AG20443 (cell line): ENCODE data around the gene DACT3.
A peak's percentile ranks its signal among the peaks of the same experiment; 100 is the strongest.
"Not testable (repeated sequence)": the region's sequence is repeated elsewhere in the genome, so short reads cannot be mapped to it uniquely, and the experiment has no call there.

Source experiments
- DNase-seq: peaks from one replicate; pipeline ENCODE4 v3.0.0; 2012; ENCODE audit warnings: low spot score, mixed read lengths

Gene DACT3

DNA sequence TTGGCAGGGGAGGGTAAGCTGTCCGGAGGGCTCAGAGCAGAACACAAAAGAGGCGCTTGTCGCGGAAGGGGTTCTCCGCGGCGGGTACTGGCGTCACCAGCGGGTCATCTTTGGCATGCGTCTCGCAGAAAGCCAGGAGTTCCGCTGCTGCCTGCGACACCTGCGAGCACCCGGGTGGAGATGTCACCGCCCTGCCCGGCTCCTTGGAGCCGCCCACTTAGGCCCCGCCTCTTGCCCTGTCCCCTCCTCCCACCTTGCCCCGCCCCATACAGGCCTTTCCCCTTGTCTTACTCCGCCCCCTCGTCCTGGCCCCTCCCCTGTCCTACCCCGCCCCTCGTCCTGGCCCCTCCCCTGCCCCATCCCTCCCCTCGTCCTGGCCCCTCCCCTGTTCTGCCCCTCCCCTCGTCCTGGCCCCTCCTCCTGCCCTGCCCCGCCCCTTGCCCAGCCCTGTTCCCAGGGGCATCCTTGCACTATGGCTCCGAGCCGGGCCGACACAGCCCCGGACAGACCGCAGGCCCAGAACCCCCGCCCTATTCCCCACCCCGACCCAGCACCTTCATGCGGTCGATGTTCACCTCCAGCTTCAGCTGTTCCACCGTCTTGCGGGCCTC, 26.8 kb downstream of the DACT3 start:
- peak; percentile 97 for DNase-seq

DNA sequence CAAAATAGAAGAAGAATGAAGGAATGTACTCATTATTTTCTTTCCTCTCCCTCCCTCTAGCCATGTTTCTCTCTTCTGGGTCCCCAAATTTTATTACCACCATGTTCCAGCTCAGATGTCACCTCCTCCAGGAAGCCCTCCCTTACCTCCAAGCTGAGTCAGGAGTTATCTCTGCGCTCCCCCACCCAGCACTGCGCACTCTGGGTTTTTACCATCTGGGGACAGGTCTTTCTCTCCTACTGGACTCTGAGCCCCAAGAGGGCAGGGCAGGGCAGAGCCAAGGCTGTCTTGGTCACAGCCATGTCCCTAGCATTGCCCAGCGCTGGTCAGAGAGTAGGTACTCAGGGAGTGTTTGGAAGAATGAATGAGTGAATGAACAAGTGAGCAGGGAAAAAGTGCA, 27.9 kb downstream of the DACT3 start:
- DNase-seq: no peak

DNA sequence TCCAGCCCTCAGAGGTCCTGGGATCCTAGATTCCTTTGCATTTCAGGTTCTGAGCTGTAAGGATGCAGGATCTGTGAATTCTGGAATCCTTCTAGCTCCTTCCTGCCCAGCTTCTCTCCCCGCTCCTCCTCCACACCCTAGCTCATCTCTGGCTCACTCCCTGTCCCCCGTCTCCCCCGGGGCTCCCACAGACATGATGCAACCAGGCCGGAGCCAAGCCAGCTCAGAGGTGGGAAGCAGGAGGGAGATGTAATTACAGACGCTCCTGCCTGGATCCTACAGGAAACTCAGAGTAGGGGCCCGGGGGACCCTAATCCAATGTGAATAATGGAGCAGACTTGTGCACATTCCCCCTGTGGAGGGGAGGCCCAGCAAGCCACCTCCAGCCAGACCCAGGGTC, 29.5 kb downstream of the DACT3 start:
- DNase-seq: peak; percentile 54

DNA sequence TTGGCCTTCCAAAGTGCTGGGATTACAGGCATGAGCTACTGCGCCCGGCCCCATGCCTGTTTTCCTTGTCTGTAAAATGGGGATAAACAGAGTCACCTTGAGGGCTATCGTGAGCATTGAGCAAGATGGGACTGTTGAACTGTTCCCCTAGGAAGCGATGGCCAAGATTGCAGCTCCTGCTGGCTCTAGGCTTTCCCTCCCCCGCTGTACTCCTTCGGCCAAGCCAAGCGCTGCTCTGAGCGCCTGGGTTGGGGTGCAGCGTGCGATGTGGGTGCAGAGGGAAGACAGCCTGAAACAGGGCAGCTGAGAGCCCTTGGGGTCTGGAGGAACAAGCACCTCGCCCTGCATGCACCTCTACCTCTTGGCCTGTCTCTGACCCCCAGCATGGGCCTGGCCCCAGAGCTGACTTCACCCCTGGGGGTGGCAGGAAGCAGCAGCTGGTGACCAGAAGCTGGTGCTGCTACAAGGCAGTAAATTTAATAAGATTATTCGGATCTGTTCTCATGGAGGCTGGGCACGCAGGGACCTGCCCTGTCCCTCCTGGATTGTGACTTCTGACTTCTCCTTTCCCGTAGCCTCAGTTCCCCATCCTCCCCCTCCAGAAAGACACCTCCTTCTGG, 30.3 kb downstream of the DACT3 start:
- DNase-seq: no peak

DNA sequence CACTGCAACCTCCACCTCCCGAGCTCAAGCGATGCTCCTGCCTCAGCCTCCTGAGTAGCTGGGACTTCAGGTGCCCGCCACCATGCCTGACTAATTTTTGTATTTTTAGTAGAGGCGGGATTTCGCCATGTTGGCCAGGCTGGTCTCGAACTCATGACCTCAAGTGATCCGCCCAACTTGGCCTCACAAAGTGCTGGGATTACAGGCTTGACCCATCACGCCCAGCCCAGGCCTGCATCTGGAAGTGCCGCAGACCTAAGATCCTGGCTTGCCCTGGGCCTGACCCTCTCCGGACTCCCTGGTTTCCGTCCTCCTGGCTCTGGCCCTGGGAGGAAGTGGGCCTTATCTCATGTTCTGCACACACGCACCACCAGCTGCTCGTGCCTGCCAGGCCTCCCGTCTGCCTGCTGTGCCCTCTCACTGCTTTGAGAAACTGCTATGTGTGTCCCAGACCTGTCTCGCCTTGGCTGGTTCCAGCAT, 31.4 kb downstream of the DACT3 start:
- DNase-seq: no peak

DNA sequence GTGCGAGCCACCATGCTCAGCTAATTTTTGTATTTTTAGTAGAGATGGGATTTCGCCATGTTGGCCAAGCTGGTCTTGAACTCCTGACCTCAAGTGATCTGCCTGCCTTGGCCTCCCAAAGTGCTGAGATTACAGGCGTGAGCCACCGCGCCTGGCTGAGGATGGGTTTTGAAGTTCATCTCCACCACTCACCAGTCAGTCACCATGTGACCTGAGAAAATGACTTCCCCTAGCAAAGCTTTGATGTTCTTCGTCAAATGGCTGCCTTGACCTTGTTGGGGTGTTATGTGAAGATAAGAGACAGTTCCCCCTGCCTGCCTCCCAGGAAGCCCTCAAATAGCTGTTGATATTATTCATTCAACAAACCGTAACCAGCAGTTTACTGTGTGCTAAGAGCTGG, 32.0 kb downstream of the DACT3 start:
- not testable (repeated sequence) for DNase-seq

DNA sequence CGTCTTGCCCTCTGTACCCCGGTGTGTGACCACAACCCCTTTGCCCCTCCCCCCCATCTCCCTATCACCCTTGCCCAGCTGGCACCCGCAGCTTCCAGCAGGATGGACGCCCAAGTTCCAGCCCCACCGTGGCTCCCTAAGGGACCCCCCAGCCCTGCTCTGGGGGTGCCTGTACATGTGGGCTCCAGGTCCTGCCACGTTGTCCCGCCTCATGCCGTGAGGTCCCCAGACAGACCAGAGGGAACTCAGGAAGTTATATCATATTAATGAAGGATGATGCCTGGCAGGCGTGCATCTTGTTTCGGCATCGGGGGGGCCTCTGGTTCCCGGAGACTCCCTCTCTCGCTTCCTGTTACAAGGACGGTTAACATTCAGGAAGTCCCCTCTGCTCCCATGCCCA, 34.5 kb downstream of the DACT3 start:
- DNase-seq: no peak

DNA sequence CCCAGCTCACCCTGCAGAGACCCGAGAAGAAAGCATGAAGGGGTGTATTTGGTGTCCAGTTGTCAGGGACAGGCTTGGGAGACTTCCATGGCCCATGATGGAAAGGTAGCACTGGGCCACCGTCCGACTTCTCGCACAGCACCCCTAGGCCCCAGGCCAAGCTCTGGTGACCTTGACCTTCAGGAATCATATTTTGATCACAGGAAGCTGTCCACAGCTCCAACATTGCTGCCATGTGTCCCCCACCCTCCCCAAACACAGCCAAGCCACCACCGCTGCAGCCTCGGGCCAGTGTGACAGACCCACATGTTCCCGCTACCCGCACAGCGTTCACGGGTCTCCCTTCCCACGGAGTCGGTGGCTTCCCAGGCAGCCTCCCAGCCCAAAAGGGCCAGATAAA, 35.3 kb downstream of the DACT3 start:
- no peak for DNase-seq

DNA sequence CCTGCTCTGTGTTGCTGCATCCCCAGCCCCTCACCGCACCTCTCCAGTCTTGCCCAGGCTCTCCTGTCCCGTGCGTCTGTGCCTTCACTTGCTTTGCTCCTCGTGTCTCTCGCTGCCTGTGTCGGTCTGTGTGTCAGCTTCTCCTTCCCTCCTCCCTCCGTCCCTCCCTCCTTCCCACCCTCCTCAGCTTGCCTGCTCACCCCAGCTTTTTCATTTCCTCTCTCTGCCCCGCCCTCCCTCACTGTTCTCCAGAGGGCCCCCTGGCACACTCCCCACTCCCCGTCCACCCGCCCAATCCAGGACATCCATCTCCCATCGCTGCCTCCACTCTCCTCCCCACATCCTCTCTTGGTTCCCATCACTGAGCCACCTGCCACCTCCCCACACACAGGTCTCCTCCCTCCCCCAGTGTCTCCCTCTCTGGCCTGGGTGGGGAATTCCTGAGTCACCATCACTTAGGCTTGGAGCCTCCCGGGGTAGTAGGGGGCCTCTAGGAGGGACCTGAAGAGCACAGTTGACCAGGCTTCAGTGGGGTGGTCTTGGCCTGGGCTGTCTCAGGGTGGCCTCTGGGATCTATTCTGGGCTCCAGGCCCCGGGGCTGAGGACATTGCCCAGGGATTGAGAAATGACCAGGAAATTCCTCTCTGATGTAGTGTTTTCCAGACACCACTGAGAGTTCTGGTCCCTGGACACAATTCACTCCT, 35.9 kb downstream of the DACT3 start, which contains the start of gene PTGIR:
Gene PTGIR, minus strand, starts transcription at position 132 of the 704 bp plus-strand sequence. CDS start 864 bp downstream, outside the sequence.
- DNase-seq: peak; percentile 85

DNA sequence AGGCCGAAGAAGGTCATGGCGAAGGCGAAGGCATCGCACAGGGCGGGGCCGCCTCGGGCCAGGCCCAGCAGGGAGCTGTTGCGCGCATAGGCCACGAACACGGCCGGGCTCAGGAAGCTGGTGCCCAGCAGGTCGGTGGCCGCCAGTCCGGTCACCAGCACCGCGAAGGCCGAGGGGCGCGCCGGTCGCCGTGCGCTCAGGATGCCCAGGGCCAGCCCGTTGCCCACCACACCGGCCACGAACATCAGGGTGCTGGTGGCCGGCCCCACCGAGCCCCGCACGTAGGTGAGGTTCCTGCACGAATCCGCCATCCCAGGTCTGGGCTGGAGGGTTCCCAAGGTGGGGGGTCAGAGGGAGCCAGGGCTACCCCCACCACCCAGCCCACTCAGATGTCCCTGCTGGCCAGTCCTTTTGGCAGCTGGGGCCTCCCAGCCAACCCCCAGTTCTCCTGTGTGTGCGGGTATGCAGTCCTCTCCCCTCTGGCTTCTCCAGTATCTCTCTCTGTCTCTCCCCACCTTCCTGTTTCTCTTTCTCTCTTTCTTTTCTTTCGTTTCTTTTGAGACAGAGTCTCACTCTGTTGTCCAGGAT, 37.0 kb downstream of the DACT3 start:
- no peak for DNase-seq

DNA sequence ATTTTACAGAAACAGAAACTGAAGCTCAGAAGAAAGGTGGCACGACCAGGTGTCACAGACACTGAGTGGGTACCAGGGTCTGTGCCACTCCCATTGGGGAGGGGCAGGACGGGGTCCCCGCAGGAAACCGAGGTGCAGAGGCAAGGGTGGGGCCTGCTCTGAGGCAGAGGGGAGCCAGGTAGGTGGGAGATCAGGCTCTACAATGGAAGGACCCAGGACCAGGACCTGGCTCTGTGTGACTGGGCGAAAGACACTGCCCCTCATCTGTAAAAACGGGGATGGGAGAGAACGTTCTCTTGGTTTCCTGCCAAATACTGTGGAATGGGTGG, 38.9 kb downstream of the DACT3 start:
- no peak for DNase-seq

DNA sequence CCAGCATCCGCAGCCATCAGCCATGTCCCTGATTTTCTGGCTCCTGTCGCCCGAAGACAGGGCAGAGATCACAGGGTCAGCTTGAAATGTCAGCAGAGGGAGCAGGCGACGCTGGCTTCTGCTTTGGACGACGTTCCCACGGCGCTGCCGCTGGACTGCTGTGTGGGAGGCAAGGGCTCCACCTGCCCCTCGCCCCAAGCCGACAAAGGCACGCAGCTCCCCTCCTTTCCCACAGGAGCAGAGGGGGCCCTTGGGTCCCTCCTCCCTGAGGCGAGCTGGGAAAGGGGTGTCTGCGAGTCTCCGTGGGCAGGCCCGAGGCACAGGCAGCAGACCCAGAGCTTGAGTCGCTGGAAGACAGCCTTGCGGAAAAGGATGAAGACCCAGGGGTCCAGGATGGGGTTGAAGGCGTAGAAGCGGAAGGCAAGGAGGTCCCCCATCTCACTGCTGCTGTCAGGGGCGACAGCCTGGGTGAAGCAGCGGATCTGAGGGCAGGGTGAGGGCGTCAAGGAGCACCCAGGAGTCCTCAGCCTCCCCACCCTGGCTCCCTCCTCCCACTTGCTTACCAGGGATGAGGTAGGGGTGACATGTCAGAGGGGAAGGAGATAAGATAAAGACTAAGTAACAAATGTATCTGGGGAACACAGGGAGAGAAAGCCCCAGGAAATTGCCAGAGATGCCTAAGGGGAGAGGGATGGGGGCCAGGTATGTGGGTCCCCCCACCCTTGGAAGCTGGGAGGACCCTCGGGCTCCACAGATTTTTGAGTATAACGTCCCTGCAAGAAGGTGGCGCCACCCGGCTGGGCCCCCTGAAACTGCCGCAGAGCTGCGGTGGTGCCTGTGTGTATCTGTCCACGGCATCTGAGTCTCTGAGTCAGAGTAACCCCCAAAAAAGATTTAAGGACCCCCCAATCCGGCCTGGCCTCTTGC, 39.5 kb downstream of the DACT3 start:
- DNase-seq: no peak

DNA sequence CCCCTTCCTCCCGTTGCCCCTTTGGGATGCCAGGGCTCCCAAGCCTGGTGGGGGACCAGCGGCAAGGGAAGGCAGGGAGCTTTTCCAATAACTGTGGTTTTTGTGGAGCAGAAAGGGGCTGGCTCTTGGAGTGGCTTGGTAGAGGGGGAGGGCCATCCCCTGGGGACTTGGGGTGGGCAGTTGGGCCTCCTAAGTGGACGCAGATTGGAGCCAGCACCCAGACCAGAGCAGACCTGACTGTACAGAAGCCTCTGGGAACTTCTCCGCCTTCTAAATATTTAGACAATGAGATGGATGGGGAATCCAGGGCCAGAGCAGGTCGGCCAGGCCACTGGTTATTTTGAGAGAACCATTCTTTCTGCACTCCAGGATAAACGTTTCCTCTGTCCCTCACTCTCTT, 40.3 kb downstream of the DACT3 start:
- DNase-seq: no peak

DNA sequence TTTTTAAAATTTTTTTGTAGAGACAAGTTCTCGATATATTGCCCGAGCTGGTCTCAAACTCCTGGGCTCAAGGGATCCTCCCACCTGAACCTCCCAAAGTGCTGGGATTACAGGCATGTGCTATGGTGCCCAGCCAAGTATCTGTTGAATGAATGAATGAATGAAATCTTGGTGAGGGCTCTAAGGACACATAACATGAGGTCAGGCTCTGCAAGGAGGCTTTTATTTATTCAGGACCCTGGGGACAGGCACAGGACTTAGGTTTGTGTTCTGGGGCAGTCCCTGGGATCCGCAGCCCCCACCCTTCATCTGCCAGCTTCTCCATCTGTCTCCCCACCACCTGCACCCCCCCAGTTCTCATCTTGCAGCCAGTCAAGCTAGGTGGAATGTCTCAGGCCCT, 40.7 kb downstream of the DACT3 start:
- DNase-seq: no peak

DNA sequence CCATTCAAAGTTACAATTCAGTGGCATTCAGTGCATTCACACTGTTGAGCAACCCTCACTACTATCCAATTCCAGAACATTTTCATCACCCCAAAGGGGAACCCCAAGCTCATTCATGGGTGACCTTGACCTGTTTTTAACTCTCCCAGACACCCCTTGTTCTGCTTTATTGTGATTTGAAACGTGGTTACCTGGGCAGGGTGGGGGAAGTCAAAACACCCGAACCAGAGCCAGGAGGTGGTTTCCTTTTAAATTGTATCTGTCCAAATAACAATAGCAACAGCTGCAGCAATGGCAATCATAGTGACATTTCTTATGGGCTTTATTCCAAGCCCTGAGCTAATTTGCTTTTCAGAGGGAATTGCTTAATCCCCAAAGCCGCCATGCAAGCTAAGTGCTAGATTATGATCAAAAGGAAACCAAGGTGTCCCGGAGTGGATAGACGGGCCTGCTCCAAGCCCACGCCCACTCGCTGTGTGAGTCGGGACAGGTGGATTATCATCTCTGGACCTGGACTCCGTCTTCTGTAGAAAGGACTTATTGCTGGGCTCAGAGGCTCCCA, 42.2 kb downstream of the DACT3 start:
- DNase-seq: peak; percentile 35

DNA sequence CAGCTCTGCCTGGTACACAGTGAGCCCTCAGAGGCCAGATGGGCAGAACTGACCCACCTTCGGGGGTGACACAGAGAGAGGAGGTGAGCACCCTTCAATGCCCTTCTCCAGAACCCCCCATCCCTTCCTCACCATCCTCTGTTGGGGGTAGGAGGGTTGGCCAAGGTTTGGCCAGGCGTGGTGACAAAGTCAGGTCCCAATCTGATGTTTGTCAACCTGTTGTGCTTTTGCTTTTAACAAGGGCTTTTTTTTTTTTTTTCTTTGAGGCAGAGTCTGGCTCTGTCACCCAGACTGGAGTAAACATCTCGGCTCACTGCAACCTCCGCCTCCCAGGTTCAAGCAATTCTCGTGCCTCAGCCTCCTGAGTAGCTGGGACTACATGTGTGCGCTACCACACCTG, 43.4 kb downstream of the DACT3 start:
- no peak for DNase-seq

DNA sequence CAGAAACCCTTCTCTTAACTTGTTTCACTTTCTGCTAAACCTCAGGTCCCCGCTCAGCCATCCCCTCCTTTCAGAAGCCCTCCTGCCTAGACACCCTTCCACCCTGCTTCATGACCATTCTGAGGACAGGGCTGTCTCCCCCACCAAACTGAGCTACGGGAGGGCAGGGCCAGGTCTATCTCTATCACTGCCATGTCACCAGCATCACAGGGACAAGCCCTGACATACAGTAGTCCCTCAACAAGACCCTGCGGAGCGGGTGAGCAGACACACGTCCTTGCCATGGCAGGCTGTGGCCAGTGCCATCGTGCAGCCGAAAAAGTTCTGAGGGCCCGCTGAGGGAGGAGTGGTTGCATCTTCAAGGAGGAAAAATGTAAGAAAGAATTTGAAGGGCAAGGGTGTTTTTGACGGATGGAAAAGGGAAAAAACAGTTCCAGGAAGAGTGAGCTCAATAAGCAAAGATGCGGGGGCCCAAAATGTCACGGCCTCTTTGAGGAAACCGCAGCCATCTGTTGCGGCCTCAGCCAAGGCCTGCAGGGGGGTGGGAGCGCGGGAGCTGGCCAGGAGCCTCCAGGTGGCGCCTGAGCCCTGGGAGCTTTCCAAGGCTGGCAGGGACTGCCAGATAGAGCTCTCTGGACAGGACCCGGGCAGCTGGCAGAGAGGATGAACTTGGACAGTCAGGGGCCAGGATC, 44.2 kb downstream of the DACT3 start:
- peak; percentile 47 for DNase-seq

DNA sequence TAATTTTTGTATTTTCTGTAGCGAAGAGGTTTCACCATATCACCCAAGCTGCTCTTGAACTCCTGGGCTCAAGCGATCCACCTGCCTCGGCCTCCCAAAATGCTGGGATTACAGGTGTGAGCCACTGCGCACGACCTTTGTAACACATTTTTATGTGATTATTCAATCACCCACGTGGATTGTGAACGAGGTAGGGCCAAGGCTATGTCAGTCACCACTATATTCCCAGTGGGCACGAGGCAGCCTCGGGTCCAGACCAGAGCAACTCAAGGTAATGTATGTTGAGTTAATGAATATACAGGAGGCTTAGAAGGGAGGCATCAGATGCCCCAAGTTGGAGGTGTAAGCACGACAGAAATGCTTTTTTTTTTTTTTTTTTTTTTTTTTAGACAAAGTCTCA, 45.0 kb downstream of the DACT3 start:
- DNase-seq: no peak

DNA sequence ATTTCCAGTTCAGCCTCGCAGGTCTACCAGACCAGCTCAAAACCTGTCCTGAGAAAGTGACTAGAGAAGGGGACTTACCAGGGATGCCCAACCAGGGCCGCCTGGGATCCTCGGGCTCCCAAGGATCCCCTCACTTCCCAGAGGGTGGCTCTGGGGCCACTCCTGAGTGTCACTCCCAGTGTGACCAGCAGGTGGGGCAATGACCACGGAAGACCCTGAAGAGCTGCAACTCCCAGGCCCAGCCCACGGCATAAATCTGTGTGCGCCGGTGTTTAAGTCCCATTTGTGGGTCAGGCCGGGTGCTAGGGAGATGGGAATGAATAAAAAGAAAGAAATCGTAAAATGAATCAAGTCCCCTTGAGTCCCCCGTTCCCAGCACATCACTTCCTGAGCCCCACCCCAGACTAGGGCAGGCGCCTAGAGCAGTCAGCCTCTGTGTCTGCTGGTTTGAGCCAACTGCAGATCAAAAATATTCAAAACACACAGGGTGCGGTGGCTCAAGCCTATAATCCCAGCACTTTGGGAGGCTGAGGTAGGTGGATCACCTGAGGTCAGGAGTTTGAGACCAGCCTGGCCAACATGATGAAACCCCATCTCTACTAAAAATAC, 46.8 kb downstream of the DACT3 start:
- DNase-seq: peak; percentile 85

DNA sequence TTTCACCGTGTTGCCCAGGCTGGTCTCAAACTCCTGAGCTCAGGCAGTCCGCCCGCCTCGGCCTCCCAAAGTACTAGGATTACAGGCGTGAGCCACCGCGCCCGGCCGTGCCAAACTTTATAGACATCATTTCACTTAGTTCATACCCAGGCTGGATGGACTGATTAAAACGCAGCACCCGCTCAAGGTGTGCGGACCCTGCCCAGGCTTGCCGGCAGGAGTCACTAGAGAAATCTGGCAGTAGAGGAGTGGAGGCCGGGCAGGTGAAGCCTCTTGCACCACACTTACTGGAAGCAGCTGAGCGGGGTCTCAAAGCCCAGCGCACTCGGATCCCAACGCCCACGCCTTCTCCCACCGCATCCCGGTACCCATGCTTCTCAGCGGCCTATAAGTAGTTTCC, 47.5 kb downstream of the DACT3 start:
- DNase-seq: no peak

DNA sequence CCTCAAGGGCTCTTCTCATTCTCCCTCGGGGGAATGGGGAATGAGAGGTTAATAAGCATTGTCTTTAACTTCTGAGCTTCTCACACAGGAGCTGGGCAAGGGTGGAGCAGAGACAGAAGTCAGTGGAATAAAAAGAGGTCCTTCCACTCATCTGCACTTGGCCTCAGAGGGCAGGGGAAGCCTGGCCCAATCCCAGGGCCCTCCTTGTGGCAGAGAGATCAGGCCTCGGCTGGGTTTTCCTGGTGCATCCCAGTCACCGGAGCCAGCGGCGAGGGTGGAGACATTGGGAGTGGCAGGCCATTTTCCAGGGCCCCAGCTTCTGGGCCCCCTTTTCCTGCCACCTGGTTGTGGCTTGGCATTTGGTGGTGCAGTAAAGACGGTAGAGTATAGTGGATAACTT, 49.2 kb downstream of the DACT3 start:
- DNase-seq: peak; percentile 5
